Right lobe of liver (tissue), 6 donors: ENCODE data around the gene CTU2. TPM values are rescaled to one million over a fixed set of nuclear protein-coding genes. Genes with fewer than 3 reads are reported as not detected.
A peak's percentile ranks its signal among the peaks of the same experiment; 100 is the strongest.

Experiments
- ATAC-seq, 4 donors: fragments of 200-7000 bp; cut with Tn5 transposase; one replicate each; pipeline ENCODE4 v1.9.1; 2020; ENCODE audit warnings: mild to moderate bottlenecking in 4 of 4, moderate library complexity in 4 of 4
- DNase-seq, 3 donors: peaks; one replicate each; pipeline ENCODE4 v3.0.0-alpha.2; 2020
- H3K27ac ChIP-seq, 3 donors: fragments of 200-600 bp; one replicate each; pipeline ENCODE4 v1.8.0; 2022
- H3K27me3 ChIP-seq, 2 donors: fragments of 200-600 bp; one replicate each; pipeline ENCODE4 v1.8.0; 2022
- H3K36me3 ChIP-seq, 4 donors: fragments of 200-600 bp; sonication (generic) in 1 of 4; one replicate each; pipeline versions ENCODE4 v1.5.1 to v1.8.0; 2017 to 2022; ENCODE audit warnings: control low read depth in 1 of 4
- H3K4me1 ChIP-seq, 4 donors: fragments of 200-600 bp; sonication (generic) in 1 of 4; one replicate each; pipeline versions ENCODE4 v1.5.1 to v1.8.0; 2017 to 2022; ENCODE audit warnings: control low read depth in 1 of 4
- H3K4me3 ChIP-seq, 3 donors: fragments of 200-600 bp; one replicate each; pipeline ENCODE4 v1.8.0; 2022
- H3K9me3 ChIP-seq, 4 donors: fragments of 200-600 bp; sonication (generic) in 1 of 4; one replicate each; pipeline versions ENCODE4 v1.5.1 to v1.8.0; 2017 to 2022; ENCODE audit warnings: control low read depth in 1 of 4
- CTCF ChIP-seq, 4 donors: fragments of 200-600 bp in 3 of 4; fragments of 450-650 bp in 1 of 4; IDR thresholded peaks; one replicate each; pipeline versions ENCODE4 v1.5.1 to v1.8.0; 2016 to 2022; ENCODE audit warnings: antibody characterized with exemption in 4 of 4, mild to moderate bottlenecking in 2 of 4
- POLR2A ChIP-seq: fragments of 450-650 bp; IDR thresholded peaks from one replicate; pipeline ENCODE4 v1.6.1; 2017; ENCODE audit warnings: antibody characterized with exemption, mild to moderate bottlenecking
- WGBS: methylation state at CpG from one replicate; pipeline ENCODE4 v1.1.6; 2018; ENCODE audit warnings: low coverage, low lambda C conversion rate; ENCODE audit not compliant: insufficient coverage; ENCODE audit errors: missing lambda C conversion rate; 5-methylcytosine and 5-hydroxymethylcytosine counted together
- intact Hi-C, 2 donors: fragments of 100-400 bp; cut with DNase I; formaldehyde crosslinking; loops; one replicate each; pipeline versions ENCODE4 v1.11.2 to v1.14.1; 2022
- total RNA-seq, 6 experiments: library from RNA; depleted of rRNA in 2 of 6; stranded (reverse); fragments of >200 nt in 2 of 6; fragmentation: NEBNext Ultra II Directional in 3 of 6; extraction: Animal tissue kit (Norgen Biotek cat#: 25700) in 3 of 6; gene quantifications; one replicate each; pipeline versions ENCODE4 v1.1.0 to v1.2.4, GENCODE V29; 2016 to 2023
- donor health status: DM: no; HTN: yes; CAD: no.
- donor health status: DM: no; HTN: no; CAD: no.
- donor health status: DM: no; HTN: no; CAD: no.
- donor health status: DM: no; HTN: yes; CAD: no.
- donor health status: DM: no; HTN: yes; CAD: no.

CTU2 gene
- total RNA-seq, 6 experiments from 2014 or later: 5.0 to 9.5 (median 8.2) TPM

- no peak overlapping the region for H3K4me3 ChIP-seq
- intact Hi-C loops: no loop called here
- TF ChIP-seq POLR2A (no peak), CTCF (IDR thresholded peaks at IDR 0.05) (no peak)
- no peaks in the 10 kb centered on the region for H3K4me1 ChIP-seq
- H3K27me3 ChIP-seq: no peaks in the 10 kb centered on the region
- H3K27ac ChIP-seq: no peak overlapping the region
- H3K9me3 ChIP-seq: no peaks in the 10 kb centered on the region
- no peak for ATAC-seq
- no peak for DNase-seq
- WGBS: no CpG with 5 or more reads among the region's 10 CpGs
- peaks cover 0 to 28% (median 4%) of the 10 kb centered on the region in 4 donors for H3K36me3 ChIP-seq
These were observed 29.3 kb downstream of the CTU2 start for GRCh38 chr16:88735616-88736015.

GRCh38 chr16:88736088-88736487, 29.8 kb downstream of the CTU2 start:
- H3K9me3 ChIP-seq: no peaks in the 10 kb centered on the region
- intact Hi-C loops: no loop called here
- no peaks in the 10 kb centered on the region for H3K27me3 ChIP-seq
- no peak for DNase-seq
- peaks cover 0 to 25% (median 5%) of the 10 kb centered on the region in 4 donors for H3K36me3 ChIP-seq
- no CpG with 5 or more reads among the region's 21 CpGs for WGBS
- ATAC-seq: no peak
- no peak overlapping the region for H3K4me3 ChIP-seq
- H3K27ac ChIP-seq: no peak overlapping the region
- TF ChIP-seq POLR2A (no peak), CTCF (IDR thresholded peaks at IDR 0.05) (no peak)
- no peaks in the 10 kb centered on the region for H3K4me1 ChIP-seq

GRCh38 chr16:88736496-88736895, 30.2 kb downstream of the CTU2 start:
- ATAC-seq (no peak), DNase-seq (no peak)
- Histone ChIP-seq H3K4me1 (no peaks in the 10 kb centered on the region), H3K36me3 (peaks cover 0 to 21% (median 7%) of the 10 kb centered on the region in 4 donors), H3K27ac (no peak overlapping the region), H3K4me3 (no peak overlapping the region), H3K9me3 (no peaks in the 10 kb centered on the region), H3K27me3 (no peaks in the 10 kb centered on the region)
- TF ChIP-seq CTCF (IDR thresholded peaks at IDR 0.05): no peak
- TF ChIP-seq POLR2A: no peak
- WGBS: no CpG with 5 or more reads among the region's 21 CpGs
- intact Hi-C loops: no loop called here

- peak in 2 of 3 donors; percentile 75 to 81 for DNase-seq
- 13% methylated on average over 6 of the region's 54 CpGs for WGBS
- Histone ChIP-seq H3K27ac (no peak overlapping the region), H3K27me3 (no peaks in the 10 kb centered on the region), H3K36me3 (peaks cover 0 to 21% (median 7%) of the 10 kb centered on the region in 4 donors), H3K9me3 (no peaks in the 10 kb centered on the region), H3K4me3 (no peak overlapping the region), H3K4me1 (no peaks in the 10 kb centered on the region)
- TF ChIP-seq CTCF (IDR thresholded peaks at IDR 0.05): peak; percentile 84 to 99 (median 97)
- no peak for TF ChIP-seq POLR2A
- intact Hi-C loops: no loop called here
- peak; percentile 56 to 87 (median 82) for ATAC-seq
These were observed 31.2 kb downstream of the CTU2 start for GRCh38 chr16:88737298-88738150.
